HCT116 (cell line): ENCODE results near the gene FAR2.
"Not testable (repeated sequence)": the region's sequence is repeated elsewhere in the genome, so short reads cannot be mapped to it uniquely, and the experiment has no call there.

ENCODE experiments used
- CBX3 ChIP-seq: IDR thresholded peaks from 2 replicates; pipeline ENCODE4 v1.6.1; 2012; ENCODE audit warnings: low read depth
- CEBPB ChIP-seq: IDR thresholded peaks from 2 replicates; pipeline ENCODE4 v1.6.1; 2012; ENCODE audit warnings: low read depth
- EGR1 ChIP-seq: IDR thresholded peaks from 2 replicates; pipeline ENCODE4 v1.6.1; 2012; ENCODE audit warnings: low read depth
- EZH2 ChIP-seq: fragments of 200-600 bp; sonication (generic); IDR thresholded peaks from 2 replicates; pipeline ENCODE4 v1.6.1; 2017; ENCODE audit warnings: antibody characterized with exemption, mixed run types
- FOSL1 ChIP-seq: IDR thresholded peaks from 2 replicates; pipeline ENCODE4 v1.6.1; 2012; ENCODE audit warnings: low read depth
- POLR2A ChIP-seq: IDR thresholded peaks from 2 replicates; pipeline ENCODE4 v1.7.0; 2011; ENCODE audit warnings: borderline replicate concordance; ENCODE audit not compliant: insufficient read depth, insufficient read length; ENCODE audit errors: extremely low read depth
- SIN3A ChIP-seq: IDR thresholded peaks from 2 replicates; pipeline ENCODE4 v1.6.1; 2012; ENCODE audit warnings: low read depth
- TF ChIP-seq, protein P1 (sequence below): IDR thresholded peaks from 2 replicates; pipeline ENCODE4 v1.6.1; 2012; ENCODE audit warnings: low read depth
- TF ChIP-seq, protein P2 (sequence below), 3 experiments: fragments of 200-600 bp in 1 of 3; sonication (generic) in 1 of 3; IDR thresholded peaks in 2 of 3; conservative IDR thresholded peaks in 1 of 3; 2 replicates each; pipeline ENCODE4 v1.5.1; 2012 to 2017; ENCODE audit warnings: low read depth in 2 of 3, low read length in 2 of 3, antibody characterized with exemption in 1 of 3, borderline replicate concordance in 1 of 3, control low read depth in 1 of 3, mild to moderate bottlenecking in 1 of 3, mixed read lengths in 1 of 3, mixed run types in 1 of 3, moderate library complexity in 1 of 3; ENCODE audit not compliant: insufficient read depth in 1 of 3

- TF ChIP-seq EGR1, POLR2A, FOSL1, SIN3A, CBX3, EZH2, CEBPB: not testable (repeated sequence)
- TF ChIP-seq, protein P1, sequence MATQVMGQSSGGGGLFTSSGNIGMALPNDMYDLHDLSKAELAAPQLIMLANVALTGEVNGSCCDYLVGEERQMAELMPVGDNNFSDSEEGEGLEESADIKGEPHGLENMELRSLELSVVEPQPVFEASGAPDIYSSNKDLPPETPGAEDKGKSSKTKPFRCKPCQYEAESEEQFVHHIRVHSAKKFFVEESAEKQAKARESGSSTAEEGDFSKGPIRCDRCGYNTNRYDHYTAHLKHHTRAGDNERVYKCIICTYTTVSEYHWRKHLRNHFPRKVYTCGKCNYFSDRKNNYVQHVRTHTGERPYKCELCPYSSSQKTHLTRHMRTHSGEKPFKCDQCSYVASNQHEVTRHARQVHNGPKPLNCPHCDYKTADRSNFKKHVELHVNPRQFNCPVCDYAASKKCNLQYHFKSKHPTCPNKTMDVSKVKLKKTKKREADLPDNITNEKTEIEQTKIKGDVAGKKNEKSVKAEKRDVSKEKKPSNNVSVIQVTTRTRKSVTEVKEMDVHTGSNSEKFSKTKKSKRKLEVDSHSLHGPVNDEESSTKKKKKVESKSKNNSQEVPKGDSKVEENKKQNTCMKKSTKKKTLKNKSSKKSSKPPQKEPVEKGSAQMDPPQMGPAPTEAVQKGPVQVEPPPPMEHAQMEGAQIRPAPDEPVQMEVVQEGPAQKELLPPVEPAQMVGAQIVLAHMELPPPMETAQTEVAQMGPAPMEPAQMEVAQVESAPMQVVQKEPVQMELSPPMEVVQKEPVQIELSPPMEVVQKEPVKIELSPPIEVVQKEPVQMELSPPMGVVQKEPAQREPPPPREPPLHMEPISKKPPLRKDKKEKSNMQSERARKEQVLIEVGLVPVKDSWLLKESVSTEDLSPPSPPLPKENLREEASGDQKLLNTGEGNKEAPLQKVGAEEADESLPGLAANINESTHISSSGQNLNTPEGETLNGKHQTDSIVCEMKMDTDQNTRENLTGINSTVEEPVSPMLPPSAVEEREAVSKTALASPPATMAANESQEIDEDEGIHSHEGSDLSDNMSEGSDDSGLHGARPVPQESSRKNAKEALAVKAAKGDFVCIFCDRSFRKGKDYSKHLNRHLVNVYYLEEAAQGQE = not testable (repeated sequence)
- TF ChIP-seq, protein P2, sequence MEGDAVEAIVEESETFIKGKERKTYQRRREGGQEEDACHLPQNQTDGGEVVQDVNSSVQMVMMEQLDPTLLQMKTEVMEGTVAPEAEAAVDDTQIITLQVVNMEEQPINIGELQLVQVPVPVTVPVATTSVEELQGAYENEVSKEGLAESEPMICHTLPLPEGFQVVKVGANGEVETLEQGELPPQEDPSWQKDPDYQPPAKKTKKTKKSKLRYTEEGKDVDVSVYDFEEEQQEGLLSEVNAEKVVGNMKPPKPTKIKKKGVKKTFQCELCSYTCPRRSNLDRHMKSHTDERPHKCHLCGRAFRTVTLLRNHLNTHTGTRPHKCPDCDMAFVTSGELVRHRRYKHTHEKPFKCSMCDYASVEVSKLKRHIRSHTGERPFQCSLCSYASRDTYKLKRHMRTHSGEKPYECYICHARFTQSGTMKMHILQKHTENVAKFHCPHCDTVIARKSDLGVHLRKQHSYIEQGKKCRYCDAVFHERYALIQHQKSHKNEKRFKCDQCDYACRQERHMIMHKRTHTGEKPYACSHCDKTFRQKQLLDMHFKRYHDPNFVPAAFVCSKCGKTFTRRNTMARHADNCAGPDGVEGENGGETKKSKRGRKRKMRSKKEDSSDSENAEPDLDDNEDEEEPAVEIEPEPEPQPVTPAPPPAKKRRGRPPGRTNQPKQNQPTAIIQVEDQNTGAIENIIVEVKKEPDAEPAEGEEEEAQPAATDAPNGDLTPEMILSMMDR (IDR thresholded peaks at IDR 0.05 in 2 of 3, conservative IDR thresholded peaks at IDR 0.05 in 1 of 3; ENCODE audit: borderline replicate concordance in 1 of 3, insufficient read depth in 1 of 3, low read depth in 2 of 3, low read length in 2 of 3) = not testable (repeated sequence)
Observed at GRCh38 chr12:29182247-29182646, 33.2 kb downstream of the FAR2 start.
